GM18868 (cell line): Measurements from ENCODE around the gene ASAP3.

Experiments
- ATAC-seq: cut with Tn5 transposase; IDR thresholded peaks from one replicate; pipeline ENCODE4 v1.9.1; 2021; ENCODE audit warnings: mild to moderate bottlenecking, moderate library complexity; ENCODE audit not compliant: unreplicated experiment

The ASAP3 gene

DNA sequence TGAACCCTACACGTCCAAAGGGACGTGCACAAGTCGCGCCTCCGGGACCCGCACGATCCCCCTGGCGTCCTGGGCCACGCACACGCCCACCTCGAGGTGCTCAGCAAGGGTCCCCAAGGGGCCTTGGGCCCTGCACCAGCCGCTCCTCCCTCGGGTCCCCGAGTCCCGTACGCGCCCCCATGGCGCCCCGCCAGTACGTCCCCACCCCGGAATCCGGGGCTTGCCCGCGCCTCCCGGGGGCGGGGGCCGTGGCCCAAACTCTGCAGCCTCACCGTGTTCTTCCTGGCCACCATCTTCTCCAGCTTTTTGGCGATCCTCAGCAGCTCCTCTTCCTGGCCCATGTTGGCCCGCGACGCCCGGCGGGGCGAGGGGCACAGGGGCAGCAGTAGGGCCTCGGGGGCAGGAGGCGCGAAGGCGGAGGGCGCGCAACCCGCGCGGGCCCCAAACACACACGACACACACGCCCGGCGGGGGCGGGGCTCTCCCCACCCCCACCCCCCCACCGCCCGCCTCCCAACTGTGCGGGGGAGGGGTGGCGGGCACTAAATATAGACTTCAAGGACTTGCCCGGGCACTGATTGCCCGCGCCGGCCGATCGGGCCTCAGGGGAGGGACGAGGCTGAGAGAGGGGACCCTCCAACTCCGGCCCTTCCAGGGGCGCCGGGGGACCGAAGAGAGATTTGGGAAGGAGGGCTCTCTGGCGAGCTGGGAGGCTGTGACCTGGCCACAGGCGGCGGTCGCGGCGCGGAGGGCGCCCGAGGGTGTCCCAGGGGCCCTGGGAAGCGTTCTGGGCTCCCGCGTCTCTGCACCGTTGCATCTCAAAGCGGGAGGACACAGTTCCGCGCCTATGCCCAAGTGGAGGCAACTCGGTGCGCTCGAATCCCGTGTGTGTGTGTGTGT, 59.4 kb downstream of the ASAP3 start, which contains the start of gene TCEA3:
Gene TCEA3, minus strand, starts transcription at position 456 of the 900 bp plus-strand sequence. Its CDS starts 115 bp downstream, at position 341.
- no peak for ATAC-seq

DNA sequence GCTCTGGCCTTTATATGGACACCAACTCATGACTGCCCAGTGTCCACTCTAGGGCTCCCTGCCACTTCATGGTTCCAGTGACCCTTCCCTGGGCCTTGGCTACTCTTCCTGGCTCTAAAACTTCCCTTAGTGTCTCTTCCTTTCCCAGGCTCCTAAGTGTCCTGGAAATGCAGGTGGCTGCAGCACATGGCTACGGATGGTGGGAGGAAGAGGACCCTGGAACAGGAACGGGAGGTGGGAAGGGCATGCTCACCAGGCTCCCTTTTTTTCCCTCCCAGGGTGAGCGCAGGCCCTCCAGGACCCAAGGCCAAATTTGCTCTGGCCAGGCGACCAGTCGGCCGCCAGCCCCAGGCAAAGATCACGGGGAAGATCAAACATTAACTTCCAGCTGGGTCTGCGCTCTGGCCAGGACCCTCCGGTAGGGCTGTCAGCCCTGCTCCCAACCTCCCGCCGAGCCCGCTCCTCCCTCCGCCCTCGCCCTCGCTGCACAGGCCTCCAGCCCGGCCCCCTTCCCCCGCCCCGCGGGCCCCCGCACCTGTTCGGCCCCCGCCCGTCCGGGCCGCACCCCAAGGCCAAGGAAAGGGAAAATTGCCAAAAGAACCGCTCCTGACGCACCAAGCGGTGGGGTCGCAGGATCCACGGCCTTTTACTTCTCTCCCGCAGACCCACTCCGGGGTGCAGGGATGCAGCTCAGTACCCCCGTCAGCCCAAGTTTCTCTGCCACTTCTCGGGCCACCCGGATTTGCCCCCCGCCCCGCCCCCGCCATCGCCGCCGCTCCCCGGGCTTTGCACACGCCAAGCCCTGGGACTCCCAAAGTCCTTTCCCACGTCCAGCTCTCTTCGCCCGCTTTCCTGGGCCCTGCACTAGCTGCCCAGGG, 60.3 kb downstream of the ASAP3 start:
- ATAC-seq = no peak

DNA sequence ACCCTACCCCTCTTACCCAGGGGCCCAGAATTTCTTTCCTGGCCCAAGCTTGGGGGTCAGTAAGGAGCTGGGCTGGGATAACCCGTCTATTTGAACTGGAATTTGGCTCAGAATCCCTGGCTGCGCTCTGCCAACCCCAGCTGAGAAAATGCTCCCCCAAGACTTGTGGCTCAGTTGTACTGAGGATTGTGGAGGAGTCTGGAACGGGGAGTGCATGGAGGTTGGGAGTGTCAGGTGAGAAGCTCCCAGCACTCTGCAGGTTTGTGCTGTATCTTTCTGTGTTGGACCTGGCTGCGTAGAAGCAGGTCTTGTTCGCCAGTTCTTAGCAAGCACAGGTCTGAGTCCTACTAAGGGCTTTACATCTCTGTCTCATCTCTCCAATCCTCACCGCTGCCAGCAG, 61.0 kb downstream of the ASAP3 start:
- ATAC-seq = no peak

DNA sequence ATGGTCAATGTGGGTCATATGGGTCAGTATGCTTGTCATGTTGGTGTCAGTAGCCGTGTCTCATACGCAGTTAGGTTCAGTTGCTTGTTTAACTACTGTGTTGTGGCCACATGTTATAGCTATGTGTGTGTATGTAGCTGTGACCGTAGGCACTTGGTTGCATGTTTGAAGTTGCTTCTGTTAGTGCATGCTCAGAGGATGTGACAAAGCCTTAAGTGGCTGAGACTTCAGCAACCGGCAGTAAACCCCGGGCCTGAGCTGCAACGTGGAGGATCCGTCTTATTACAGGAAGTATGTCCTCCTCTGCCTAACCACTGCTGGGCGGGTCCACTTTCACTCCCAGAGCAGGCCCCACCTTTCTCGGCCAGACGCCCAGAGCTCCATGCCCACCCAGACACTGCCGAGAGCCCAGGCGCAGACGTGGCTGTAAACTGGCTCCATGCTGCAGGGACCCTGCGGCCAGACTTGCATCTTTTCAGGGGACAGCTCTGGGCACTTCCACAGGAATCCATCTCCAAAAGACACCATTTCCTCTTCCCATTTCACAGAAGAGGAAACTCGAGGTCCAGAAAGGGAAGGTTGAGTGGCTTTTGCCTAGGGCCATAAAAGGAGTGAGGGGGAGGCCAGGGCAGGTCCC, 61.6 kb downstream of the ASAP3 start:
- no peak for ATAC-seq

DNA sequence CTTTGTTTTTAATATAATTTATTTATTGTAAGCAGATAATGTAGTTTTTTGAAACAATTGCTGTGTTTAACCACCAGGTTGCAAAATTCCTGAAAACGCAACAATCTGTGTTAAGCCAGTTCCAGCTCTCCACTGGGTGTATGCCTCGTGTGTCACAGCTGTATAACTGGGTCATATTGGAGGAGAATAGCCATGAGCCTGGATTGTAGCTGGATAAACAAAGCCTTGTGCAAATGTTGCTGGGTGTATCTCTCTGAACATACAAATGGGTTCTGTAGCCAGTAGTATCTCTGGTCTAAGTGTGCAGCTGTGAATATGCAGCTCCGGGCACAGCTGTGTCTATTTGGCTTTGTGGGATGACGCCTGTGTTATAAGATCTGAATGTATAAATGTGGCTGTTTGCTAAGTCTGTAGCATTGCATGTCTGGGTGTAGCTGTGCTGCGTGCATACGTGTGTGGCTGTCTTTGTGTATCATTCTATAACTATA, 62.2 kb downstream of the ASAP3 start:
- ATAC-seq = no peak

DNA sequence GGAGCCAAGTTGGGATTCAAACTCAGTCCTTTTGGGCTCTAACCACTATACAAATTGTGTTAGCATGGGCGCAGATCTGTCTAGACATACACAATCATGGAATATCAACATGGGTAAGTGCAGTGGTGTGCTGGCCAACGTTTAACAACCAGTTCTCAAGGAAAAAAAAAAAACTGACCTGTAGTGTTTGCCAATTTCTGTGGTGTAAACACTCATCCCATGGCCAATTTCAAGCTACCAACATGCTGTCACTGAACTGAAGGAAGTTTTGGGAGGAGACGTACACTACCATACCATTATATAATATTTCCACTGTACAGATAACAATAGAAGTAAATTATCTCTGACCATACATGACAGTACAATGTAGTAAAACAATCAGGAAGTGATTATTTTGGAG, 62.6 kb downstream of the ASAP3 start:
- no peak for ATAC-seq

DNA sequence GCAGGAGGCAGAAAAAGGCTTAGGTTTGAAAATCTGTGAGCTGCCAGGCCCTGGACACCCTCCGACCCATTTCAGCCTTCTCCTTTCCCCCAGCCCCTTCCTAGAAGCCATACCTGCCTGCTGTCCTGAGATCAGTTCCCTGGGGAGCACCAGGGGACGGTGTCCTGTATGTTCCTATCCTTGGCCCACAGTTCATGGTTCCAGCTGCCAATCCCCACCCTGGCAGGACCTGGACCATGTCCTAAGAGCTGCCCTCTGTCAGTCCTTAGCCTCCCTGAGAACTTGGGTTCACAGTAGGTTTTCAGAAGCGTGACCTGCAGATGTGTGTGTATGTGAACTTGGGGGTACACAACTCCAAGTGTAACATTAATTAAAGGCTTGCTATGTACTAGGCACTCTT, 63.2 kb downstream of the ASAP3 start:
- no peak for ATAC-seq

DNA sequence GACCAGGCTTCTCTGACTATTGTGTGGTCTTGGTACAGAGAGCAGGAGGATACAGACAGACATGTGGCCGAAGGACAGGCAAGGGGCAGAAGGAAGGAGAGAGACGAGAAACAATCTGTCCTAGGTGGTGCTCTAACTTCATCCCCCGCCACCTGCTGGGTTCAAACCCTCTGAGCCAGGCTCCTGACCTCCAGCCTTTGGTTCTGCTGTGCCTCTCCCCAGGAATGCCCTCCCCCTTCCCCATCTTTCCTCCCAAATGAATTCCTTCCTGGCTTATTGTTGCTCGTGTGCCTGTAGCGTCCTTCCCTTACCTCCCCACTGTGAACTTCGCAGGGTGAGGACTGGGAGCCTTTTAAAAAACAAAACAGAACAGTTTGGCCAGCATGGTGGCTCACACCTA, 64.8 kb downstream of the ASAP3 start:
- ATAC-seq = no peak

DNA sequence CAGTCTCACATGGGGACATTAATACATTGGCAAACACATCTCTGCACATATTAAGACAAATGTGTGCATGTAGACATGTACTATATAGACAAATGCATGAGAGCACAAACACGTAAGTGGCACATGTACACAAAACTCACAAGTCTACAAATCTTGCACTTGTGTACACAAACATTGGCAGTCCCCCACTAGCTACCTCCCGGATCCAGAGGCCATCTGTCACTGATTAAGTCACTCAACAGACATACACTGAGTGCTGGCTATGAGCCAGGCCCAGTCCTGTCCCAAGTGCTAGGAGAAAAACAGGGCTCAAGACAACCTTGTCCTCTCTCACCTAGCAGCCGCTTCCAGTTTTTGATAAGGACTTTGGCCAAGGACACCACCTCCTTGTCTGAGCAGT, 66.4 kb downstream of the ASAP3 start:
- ATAC-seq = no peak

DNA sequence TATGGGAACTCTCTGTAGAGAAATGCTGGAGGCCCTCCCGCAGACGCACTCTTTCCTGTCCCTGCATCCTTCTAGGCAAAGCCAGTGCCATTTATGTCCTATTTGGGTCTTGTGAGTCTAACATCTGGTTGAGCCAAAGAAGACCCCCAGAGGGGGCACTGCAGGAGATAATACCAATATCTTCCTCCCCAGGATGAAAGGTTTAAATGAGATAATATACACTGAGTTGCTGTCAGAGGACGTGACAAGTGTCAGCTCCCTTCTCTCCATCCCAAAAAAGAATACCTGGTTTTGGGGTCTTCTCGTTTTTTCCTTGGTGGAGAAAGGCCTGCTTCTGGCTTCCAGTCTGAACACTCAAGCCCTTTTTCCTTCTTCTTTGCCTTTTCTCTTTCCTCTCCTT, 67.0 kb downstream of the ASAP3 start:
- ATAC-seq = no peak

DNA sequence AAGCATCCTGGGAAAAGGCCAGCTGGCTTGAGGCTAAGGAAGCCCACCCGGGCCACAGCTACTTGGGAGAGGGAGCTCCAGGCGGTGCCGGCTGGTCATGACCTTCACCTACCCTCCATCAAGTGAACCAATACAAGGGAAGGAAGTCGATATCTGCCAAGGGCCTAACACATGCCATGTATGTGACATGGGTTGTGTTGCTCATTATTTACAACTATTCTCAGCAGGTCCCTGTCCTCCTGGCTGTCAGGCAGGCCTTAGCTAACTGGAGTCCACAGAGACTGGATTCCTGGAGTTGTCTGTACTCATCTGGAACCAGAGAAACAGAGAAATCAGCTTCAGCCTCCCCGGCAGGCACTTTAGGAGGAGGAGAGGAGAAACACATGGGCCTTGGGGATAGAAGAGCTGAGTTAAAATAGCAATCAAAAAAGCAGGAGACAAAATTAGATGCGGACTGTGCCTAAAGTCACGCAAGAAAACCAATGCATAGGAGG, 75.1 kb downstream of the ASAP3 start:
- ATAC-seq = no peak

DNA sequence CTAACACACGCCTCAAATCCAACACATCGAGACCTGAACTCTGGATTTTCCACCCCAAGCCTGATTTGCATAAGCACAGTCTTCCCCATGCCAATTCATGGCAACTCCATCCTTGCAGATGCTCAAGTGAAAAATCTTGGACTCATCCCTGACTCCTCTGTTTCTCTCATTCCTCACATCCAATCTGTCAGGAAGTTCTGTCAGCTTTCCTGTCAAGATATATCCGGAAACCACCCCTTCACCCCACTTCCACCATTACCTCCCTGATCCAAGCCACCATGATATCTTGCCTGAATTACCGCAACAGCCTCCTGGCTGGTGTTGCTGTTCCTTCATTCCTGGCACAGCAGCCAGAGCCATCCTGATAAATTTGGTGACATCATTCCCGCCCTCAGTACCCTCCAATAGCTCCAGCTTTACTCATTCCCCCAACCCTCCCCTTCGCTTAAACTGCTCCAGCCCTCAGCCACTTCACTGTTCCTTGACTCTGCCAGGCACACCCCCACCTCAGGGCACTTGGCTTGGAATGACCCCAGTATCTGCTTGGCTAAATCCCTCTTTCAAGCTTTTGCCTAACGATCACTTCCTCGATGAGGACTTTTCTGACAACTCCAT, 76.9 kb downstream of the ASAP3 start:
- ATAC-seq = no peak

DNA sequence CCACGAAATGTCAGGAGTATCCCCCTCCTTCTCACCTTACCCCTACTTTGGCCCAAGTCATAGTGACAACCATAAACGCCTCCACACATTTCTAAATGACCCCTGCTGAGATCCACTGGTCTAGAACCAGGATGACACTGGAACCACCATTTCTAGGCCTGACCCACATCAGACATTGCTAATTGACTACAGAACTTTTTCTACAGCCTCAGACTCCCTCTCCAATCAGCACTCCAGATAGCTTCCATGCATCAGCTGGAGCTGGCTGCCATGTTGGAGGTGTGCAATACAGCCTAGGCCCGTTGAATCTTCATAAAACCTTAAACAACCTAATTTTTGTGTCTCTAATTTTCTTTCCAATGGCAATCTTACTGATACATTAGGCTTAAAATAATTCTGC, 78.0 kb downstream of the ASAP3 start:
- no peak for ATAC-seq

DNA sequence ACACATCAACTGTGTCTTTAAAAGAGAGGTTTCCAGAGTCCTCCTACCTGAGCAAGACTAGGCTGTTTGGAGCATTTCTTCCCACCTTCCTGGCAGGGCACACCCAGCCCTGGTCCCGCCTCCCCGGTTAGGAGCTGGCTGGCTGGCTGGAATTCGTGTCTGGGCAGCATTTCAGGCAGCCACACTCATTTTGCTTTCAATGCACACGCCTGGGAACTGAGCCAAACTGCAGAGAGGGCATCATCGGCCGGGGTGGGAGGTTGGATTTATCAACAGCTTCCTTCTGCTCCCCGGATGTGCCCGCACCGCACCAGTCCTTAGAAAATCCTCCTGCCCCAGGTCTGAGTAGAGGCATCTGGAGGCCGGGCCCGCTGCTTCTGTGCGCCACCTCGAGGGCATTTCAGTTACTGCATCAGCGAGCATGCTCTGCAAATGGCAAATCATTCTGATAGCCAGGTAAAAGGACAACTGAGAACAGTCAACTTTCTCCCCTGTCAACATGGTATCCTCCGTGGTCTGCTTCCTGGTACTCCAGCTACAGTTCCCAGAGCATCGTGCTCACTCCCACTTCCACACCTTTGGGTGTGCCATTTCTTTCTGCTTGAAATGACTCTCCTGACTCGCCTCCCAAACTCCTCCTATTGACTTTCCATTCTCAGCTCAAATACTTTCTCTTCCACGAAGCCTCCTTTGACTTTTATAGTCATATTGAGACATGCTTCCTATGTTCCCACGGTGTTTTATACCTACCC, 80.1 kb downstream of the ASAP3 start:
- ATAC-seq = no peak

DNA sequence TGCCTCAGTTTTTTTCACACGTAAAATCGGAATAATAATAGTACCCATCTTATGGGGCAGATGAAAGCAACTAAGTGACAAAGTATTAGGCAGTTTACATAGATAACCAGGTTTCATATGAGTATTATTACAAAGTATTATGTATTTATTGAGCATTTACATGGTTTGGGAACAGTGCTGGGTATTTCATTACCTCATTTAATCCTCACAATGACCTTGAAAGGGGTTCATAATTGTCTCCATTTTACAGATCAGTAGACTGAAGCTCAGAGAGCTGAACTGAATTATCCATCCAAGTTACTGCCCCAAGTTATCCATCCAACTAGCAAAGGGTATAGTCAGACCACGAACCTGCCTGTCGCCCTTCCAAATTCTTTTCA, 80.6 kb downstream of the ASAP3 start:
- no peak for ATAC-seq

DNA sequence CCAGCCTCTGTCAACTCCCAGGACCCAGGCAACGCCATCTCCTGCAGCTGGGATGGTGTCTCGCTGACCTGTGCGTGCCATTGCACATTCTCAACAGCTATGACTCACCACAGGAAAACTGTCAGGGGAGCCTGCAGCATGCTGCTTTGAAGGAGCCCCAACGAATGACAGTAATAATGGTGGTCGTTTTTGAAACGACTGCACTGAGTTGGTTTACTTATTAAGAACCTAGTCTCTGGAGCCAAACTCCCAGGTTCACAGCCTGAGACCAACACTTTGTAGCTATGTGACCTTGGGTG, 81.0 kb downstream of the ASAP3 start:
- ATAC-seq = no peak

DNA sequence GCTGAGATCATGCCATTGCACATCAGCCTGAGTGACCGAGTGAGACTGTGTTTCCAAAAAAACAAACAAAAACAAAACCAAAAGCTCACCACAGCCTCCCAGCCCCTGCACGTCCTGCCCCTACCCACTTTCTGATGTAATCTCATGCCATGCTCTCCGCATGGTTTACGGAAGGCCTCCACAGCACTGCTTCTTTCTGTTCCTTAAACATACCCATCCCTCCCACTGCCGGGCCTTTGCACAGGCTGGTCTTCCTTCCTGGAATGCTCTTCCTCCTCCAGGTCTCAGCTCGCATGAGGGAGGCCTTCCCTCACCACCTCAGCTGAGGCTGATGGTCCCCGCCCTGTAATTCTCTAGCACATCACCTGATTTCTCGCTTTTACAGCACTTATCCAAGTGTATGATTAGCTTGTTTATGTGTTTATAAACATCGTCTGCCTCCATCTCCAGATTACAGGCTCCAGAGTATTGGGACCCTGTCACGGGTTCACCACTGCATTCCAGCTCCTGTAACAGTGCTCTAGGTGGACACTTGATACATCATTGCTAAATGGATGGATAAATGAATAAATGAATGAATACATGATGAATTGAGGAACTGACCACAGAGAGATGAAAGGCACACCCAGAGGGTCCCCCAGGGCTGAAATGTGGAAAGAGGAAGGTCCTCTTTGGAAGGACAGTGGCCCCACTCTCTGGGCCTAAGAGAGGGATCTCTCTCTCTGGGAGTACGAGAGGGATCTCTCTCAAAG, 81.5 kb downstream of the ASAP3 start:
- ATAC-seq = no peak

DNA sequence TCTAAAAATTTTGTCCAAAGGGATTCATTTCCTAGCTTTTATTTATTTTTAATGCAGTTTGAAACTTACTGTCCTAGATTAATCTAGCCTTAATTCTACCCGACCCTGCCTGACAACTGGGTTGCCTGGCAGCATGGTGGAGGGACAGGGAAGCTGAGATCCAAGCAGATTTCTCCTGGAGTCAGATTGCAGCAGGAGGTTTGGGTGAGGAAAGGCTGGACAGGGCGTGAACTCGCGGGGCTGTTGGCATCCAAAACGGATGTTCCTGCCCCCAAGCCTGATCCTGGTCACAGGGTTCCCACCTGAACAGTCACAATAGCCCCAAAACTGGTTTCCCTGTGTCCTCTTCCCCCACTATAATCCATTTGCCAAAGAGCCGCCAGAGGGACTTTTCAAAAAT, 82.7 kb downstream of the ASAP3 start:
- ATAC-seq = no peak

DNA sequence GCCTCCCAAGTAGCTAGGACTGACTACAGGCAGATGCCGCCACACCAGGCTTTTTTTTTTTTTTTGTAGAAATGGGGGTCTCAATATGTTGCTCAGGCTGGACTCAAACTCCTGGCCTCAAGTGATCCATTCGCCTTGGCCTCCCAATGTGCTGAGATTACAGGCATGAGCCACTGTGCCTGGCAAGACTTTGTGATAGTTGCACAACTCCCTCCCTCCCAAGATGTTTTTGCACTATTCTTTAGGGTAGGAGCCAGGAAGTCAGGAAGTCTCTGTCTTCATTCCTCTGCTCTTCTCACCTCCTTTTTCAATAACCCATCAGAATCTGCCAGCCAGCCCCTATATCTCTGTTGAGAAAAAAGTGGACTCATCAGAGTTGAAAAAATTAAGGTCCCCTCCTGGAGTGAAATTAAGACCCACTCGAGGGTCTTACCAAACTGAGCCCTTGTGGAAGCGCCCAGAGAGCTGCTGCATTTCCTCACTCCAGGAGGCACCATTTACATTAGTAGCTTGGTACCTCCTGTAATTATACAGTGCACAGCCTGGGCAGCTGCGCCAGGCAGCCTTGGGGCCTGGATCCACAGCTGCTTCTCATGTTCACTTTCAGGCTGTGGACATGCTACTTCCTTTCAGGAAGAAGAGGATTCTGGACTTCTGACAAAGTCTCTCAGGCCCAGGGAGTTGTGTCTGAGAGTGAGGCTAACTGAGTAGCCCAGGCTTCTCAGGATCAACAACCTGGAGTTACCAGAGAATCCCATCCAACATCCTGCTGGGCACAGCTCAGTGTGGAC, 83.5 kb downstream of the ASAP3 start:
- ATAC-seq = no peak
